Epithelial cell of proximal tubule (primary cell): Measurements from ENCODE around the gene TYW1. TPM values are rescaled to one million over a fixed set of nuclear protein-coding genes. Genes with fewer than 3 reads are reported as not detected.
"Not testable (repeated sequence)": the region's sequence is repeated elsewhere in the genome, so short reads cannot be mapped to it uniquely, and the experiment has no call there.

Source experiments
- DNase-seq: peaks from one replicate; pipeline ENCODE4 v3.0.0-alpha.2; 2011; ENCODE audit warnings: low read depth
- H3K4me3 ChIP-seq: 2 replicates; pipeline ENCODE4 v1.5.1; 2011; ENCODE audit warnings: low read depth, mild to moderate bottlenecking, low read length
- CTCF ChIP-seq: conservative IDR thresholded peaks from 2 replicates; pipeline ENCODE4 v1.5.1; 2012; ENCODE audit warnings: low read depth, mild to moderate bottlenecking, low read length
- total RNA-seq: library from RNA; depleted of rRNA; stranded (reverse); fragments of >200 nt; gene quantifications from 2 replicates; pipeline ENCODE4 v1.2.3, GENCODE V29; 2015

TYW1 gene
- total RNA-seq, 1 donor from 2014 or later: 12.3 TPM

DNA sequence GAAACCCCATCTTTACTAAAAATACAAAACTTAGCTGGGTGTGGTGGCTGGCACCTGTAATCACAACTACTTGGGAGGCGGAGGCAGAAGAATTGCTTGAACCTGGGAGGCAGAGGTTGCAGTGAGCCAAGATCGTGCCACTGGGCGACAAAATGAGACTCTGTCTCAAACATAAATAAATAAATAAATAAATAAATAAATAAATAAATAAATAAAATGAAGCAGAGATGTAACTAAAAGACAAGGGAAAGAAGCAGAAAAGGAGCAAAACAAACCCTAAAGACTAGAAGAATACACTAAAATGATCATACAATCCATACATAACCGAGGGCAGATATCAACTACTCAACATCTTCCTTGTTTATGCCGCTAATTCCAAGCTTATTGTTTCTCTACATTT lies 209.8 kb downstream of the TYW1 start:
- TF ChIP-seq CTCF: no peak

GRCh38 chr7:67208656-67209055 lies 212.0 kb downstream of the TYW1 start:
- not testable (repeated sequence) for H3K4me3 ChIP-seq, DNase-seq

More for the DNA sequence above, 209.8 kb downstream of the TYW1 start:
- no peak overlapping the region for H3K4me3 ChIP-seq
- DNase-seq: no peak

- no peak for DNase-seq
- no peak overlapping the region for H3K4me3 ChIP-seq
- TF ChIP-seq CTCF: no peak
These were observed 212.6 kb downstream of the TYW1 start for GRCh38 chr7:67209256-67209655.

GRCh38 chr7:67210567-67210966 lies 213.9 kb downstream of the TYW1 start:
- no peak for DNase-seq
- TF ChIP-seq CTCF: no peak
- H3K4me3 ChIP-seq: no peak overlapping the region

GRCh38 chr7:67211650-67212330 lies 215.2 kb downstream of the TYW1 start:
- not testable (repeated sequence) for H3K4me3 ChIP-seq, DNase-seq

- DNase-seq: not testable (repeated sequence)
These were observed 216.4 kb downstream of the TYW1 start for GRCh38 chr7:67213038-67213437.

GRCh38 chr7:67223551-67223950 lies 226.9 kb downstream of the TYW1 start:
- H3K4me3 ChIP-seq, DNase-seq: not testable (repeated sequence)

More at GRCh38 chr7:67213038-67213437, 216.4 kb downstream of the TYW1 start:
- not testable (repeated sequence) for H3K4me3 ChIP-seq

GRCh38 chr7:67226340-67226907 lies 229.8 kb downstream of the TYW1 start:
- DNase-seq: peak; percentile 58

DNA sequence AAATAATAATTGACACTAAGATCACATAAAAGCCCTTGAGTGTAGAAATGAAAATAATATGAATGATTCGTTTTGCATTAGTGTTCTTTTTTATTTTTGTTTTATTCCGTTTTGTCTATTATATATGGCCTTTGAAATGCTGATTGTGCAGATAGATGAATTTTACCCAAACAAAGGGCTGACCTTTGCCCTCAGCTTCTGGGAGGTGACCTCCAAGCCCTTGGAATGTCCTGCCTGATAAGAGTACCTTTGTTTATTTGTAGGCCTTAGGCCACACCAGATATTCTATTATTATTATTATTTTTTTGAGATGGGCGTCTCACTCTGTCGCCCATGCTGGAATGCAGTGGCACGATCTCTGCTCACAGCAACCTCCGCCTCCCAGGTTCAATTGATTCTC lies 230.3 kb downstream of the TYW1 start:
- not testable (repeated sequence) for DNase-seq, H3K4me3 ChIP-seq

More at GRCh38 chr7:67226340-67226907, 229.8 kb downstream of the TYW1 start:
- H3K4me3 ChIP-seq: not testable (repeated sequence)

- not testable (repeated sequence) for DNase-seq, H3K4me3 ChIP-seq
These were observed 232.4 kb downstream of the TYW1 start for GRCh38 chr7:67229018-67229417.

- H3K4me3 ChIP-seq, DNase-seq: not testable (repeated sequence)
These were observed 233.4 kb downstream of the TYW1 start for GRCh38 chr7:67230029-67230428.

GRCh38 chr7:67233506-67233905 lies 236.9 kb downstream of the TYW1 start:
- H3K4me3 ChIP-seq, DNase-seq: not testable (repeated sequence)

- not testable (repeated sequence) for DNase-seq, H3K4me3 ChIP-seq
These were observed 239.6 kb downstream of the TYW1 start for GRCh38 chr7:67236216-67236615.

- H3K4me3 ChIP-seq, DNase-seq: not testable (repeated sequence)
These were observed 246.2 kb downstream of the TYW1 start for GRCh38 chr7:67242871-67243270.

- not testable (repeated sequence) for DNase-seq, H3K4me3 ChIP-seq
These were observed 251.7 kb downstream of the TYW1 start for GRCh38 chr7:67248364-67248763.
